ENCODE results near the gene MED20. TPM values are rescaled to one million over a fixed set of nuclear protein-coding genes. Genes with fewer than 3 reads are reported as not detected.

MED20 gene
- total and polyA plus RNA-seq, 10 of the 15 experiments (the other 5 are each of a cell fraction or from before 2014, with no cell fraction given) = 13.4 to 24.8 (median 17.9) TPM

- in situ Hi-C loops (cut with MboI) (loop anchor here (10.0 kb wide), 1 partner anchor 105 kb away; no protein-coding TSS in a partner anchor), intact Hi-C loops (cut with micrococcal nuclease; ENCODE audit: unreplicated experiment) (no loop called here)
- Histone ChIP-seq H3K36me3 (ENCODE audit: control insufficient read depth in 2 of 2, insufficient read depth in 2 of 2, low read length in 1 of 2) (peaks cover 10 to 14% of the 10 kb centered on the region in 2 experiments), H3K9me3 (replicated peaks; ENCODE audit: control insufficient read depth, insufficient read depth, low read length) (no peaks in the 10 kb centered on the region), H3K4me2 (ENCODE audit: control insufficient read depth, insufficient read depth) (peak overlapping the region; percentile 86), H3K27me3 (replicated peaks in 1 of 2; ENCODE audit: control insufficient read depth in 2 of 2, insufficient read depth in 2 of 2, low read length in 1 of 2) (no peaks in the 10 kb centered on the region), H3K4me1 (ENCODE audit: control insufficient read depth, insufficient read depth, low read length) (peaks cover 46% of the 10 kb centered on the region), H2AFZ (ENCODE audit: control insufficient read depth, low read depth, low read length) (peak overlapping the region; percentile 29; the same call in 1 of the 2 replicates), H4K20me1 (ENCODE audit: control insufficient read depth, insufficient read depth) (peaks cover 2% of the 10 kb centered on the region; the same call in 1 of the 2 replicates), H3K9ac (ENCODE audit: control insufficient read depth, insufficient read depth, low read length) (peak overlapping the region; percentile 68), H3K4me3 (peak overlapping the region; percentile 98), H3K79me2 (ENCODE audit: control insufficient read depth, insufficient read depth, low read length) (peaks cover 35% of the 10 kb centered on the region), H3K27ac (ENCODE audit: control insufficient read depth, insufficient read depth) (peak overlapping the region; percentile 54)
- RAD21 ChIA-PET (ENCODE audit: unreplicated experiment) = interaction anchor here (0.8 to 6.4 kb wide), 6 partner anchors 18 to 111 kb away, joined by 3 to 69 read pairs (median 4); partner anchors contain the start of genes BYSL, MED20 and TAF8
- WGBS (ENCODE audit: insufficient coverage, insufficient replicate concordance, low lambda C conversion rate, missing lambda C conversion rate) = 31% methylated on average over 11 of the region's 11 CpGs
- POLR2A ChIA-PET = interaction anchor here (0.6 to 2.7 kb wide), 10 partner anchors 17 to 129 kb away, joined by 3 to 8 read pairs (median 4); partner anchors contain the start of genes BYSL and MED20
- CTCF ChIA-PET = interaction anchor here (0.8 to 13.2 kb wide), 10 partner anchors 11 to 152 kb away, joined by 3 to 193 read pairs (median 6); partner anchors contain the start of genes BYSL, MED20, TOMM6 and USP49
- FAIRE-seq = no peak
- ATAC-seq = no peak
- no peak for DNase-seq (ENCODE audit: low read depth, low spot score)
- SMC1A ChIA-PET (ENCODE audit: uncharacterized antibody, unreplicated experiment) = interaction anchor here (0.6 to 12.4 kb wide), 11 partner anchors 15 to 1022 kb away, joined by 3 to 138 read pairs (median 4); partner anchors contain the start of genes BYSL, MED20 and TAF8
- no peak for TF ChIP-seq ATF3 (IDR thresholded peaks at IDR 0.05; ENCODE audit: borderline replicate concordance, extremely low read depth, low read depth, low read length)
- peak; percentile 50 for TF ChIP-seq RUNX3 (IDR thresholded peaks at IDR 0.05; ENCODE audit: low read length)
- TF ChIP-seq, protein P1, sequence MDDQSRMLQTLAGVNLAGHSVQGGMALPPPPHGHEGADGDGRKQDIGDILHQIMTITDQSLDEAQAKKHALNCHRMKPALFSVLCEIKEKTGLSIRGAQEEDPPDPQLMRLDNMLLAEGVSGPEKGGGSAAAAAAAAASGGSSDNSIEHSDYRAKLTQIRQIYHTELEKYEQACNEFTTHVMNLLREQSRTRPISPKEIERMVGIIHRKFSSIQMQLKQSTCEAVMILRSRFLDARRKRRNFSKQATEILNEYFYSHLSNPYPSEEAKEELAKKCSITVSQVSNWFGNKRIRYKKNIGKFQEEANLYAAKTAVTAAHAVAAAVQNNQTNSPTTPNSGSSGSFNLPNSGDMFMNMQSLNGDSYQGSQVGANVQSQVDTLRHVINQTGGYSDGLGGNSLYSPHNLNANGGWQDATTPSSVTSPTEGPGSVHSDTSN (IDR thresholded peaks at IDR 0.05; ENCODE audit: insufficient replicate concordance, low read depth, low read length) = peak; percentile 3
- peak; percentile 68; the same call in 1 of the 2 replicates for TF ChIP-seq NFYB (IDR thresholded peaks at IDR 0.05; ENCODE audit: insufficient read depth, low read depth, low read length)
- TF ChIP-seq PKNOX1 (IDR thresholded peaks at IDR 0.05) = peak; percentile 47; the same call in 1 of the 2 replicates
- no TSS peak for BruUV-seq (replicated peaks)
Observed at GRCh38 chr6:41939176-41939847, 18.4 kb upstream of the MED20 start.

All from GM12878 (cell line).